Body of pancreas (tissue), 4 donors: ENCODE measurements around the gene ACSBG1. TPM values are rescaled to one million over a fixed set of nuclear protein-coding genes. Genes with fewer than 3 reads are reported as not detected.

Source experiments
- ATAC-seq: fragments of 150-250 bp; one replicate; pipeline ENCODE4 v1.9.1; 2016
- DNase-seq, 4 donors: peaks; one replicate each; pipeline ENCODE4 v3.0.0-alpha.2; 2019
- H3K27ac ChIP-seq, 4 donors: fragments of 200-600 bp; sonication (generic); 1 replicate in 3 of 4; 2 replicates in 1 of 4; pipeline versions ENCODE4 v1.5.1 to v1.6.1; 2016 to 2019; ENCODE audit warnings: mild to moderate bottlenecking in 1 of 4, mixed read lengths in 1 of 4, moderate library complexity in 1 of 4
- H3K27me3 ChIP-seq, 2 donors: fragments of 200-600 bp; sonication (generic); one replicate each; pipeline ENCODE4 v1.6.0; 2016; ENCODE audit warnings: mild to moderate bottlenecking in 1 of 2
- H3K36me3 ChIP-seq, 2 donors: fragments of 200-600 bp; sonication (generic); replicated peaks in 1 of 2; 2 replicates each; pipeline ENCODE4 v1.5.1; 2016; ENCODE audit warnings: low read depth in 2 of 2; ENCODE audit not compliant: insufficient read depth in 1 of 2
- H3K4me1 ChIP-seq: fragments of 200-600 bp; sonication (generic); one replicate; pipeline ENCODE4 v1.6.0; 2016
- H3K4me3 ChIP-seq, 2 donors: fragments of 200-600 bp; sonication (generic); 1 replicate in 1 of 2; 2 replicates in 1 of 2; pipeline ENCODE4 v1.5.1; 2016 to 2019
- H3K9me3 ChIP-seq, 3 donors: fragments of 200-600 bp; sonication (generic); 1 replicate in 2 of 3; 2 replicates in 1 of 3; pipeline ENCODE4 v1.5.1; 2016
- POLR2A ChIP-seq, 3 donors: fragments of 450-650 bp; IDR thresholded peaks; one replicate each; pipeline ENCODE4 v1.6.1; 2016; ENCODE audit warnings: antibody characterized with exemption in 3 of 3, mild to moderate bottlenecking in 2 of 3
- WGBS, 2 donors: methylation state at CpG; one replicate each; pipeline ENCODE4 v1.1.5; 2017; 5-methylcytosine and 5-hydroxymethylcytosine counted together
- intact Hi-C: fragments of 100-400 bp; cut with DNase I; formaldehyde crosslinking; loops from one replicate; pipeline ENCODE4 v1.15.1; 2023
- total RNA-seq, 2 donors: library from RNA; depleted of rRNA; stranded (reverse); fragments of >200 nt; gene quantifications; one replicate each; pipeline ENCODE4 v1.1.0, GENCODE V29; 2016
- TF ChIP-seq, protein P1 (sequence below), 7 experiments: fragments of 450-650 bp in 4 of 7; fragments of 200-600 bp in 3 of 7; sonication (generic) in 3 of 7; IDR thresholded peaks; one replicate each; pipeline ENCODE4 v1.5.1; 2016 to 2019; ENCODE audit warnings: antibody characterized with exemption in 7 of 7

ACSBG1 gene
- total RNA-seq, 2 donors from 2014 or later: not detected

DNA sequence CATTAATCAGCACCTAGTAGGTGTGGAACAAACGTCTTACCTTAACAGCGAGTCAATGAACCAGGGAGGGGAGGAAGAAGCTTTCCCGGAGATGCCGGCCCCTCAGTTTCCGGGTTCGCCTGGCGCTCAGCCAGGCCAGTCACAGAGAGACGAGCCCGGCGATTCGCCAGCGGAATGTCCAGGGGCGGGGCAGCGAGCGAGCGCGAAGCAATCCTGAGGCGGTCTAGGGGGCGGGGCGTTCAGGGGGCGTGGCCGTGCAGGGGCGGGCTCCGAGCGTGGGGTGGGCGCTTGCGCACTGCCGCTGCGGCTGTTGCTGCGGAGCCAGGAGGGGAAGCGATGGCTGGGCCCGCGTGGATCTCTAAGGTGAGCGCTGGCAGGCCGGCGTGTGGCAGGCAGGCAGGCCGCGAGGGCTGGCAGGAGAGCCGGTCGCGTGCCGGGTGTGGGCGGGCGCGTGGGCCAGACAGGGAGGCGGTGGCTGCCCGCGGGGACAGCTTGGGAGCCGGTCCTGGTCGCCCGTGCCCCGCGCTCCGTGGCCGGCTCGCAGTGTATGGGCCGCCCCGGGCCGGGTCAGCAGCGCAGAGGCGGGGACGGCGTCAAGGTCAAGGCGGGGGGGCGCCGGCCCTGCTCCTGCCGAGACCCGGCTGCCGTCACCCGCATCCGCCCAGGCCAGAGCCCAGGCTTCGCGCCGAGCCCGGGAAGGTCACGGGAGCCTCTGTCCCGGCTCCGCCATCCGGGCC, 85.1 kb downstream of the ACSBG1 start, which contains the start of gene IDH3A:
Gene IDH3A, plus strand, starts transcription at position 295 of the 737 bp plus-strand sequence. Its CDS starts 42 bp downstream, at position 337.
- peak within 1 kb of the TSS; percentile 55 to 89 (median 78) for H3K27ac ChIP-seq
- H3K9me3 ChIP-seq: no peaks in the 10 kb centered on the region
- no peaks in the 10 kb centered on the region for H3K36me3 ChIP-seq
- peak; percentile 62 to 75 (median 70) for TF ChIP-seq POLR2A (IDR thresholded peaks at IDR 0.05)
- TF ChIP-seq, protein P1, sequence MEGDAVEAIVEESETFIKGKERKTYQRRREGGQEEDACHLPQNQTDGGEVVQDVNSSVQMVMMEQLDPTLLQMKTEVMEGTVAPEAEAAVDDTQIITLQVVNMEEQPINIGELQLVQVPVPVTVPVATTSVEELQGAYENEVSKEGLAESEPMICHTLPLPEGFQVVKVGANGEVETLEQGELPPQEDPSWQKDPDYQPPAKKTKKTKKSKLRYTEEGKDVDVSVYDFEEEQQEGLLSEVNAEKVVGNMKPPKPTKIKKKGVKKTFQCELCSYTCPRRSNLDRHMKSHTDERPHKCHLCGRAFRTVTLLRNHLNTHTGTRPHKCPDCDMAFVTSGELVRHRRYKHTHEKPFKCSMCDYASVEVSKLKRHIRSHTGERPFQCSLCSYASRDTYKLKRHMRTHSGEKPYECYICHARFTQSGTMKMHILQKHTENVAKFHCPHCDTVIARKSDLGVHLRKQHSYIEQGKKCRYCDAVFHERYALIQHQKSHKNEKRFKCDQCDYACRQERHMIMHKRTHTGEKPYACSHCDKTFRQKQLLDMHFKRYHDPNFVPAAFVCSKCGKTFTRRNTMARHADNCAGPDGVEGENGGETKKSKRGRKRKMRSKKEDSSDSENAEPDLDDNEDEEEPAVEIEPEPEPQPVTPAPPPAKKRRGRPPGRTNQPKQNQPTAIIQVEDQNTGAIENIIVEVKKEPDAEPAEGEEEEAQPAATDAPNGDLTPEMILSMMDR (IDR thresholded peaks at IDR 0.05): peak in 1 of 7 experiments; percentile 0
- H3K27me3 ChIP-seq: no peaks in the 10 kb centered on the region
- peak within 1 kb of the TSS; percentile 64 to 81 for H3K4me3 ChIP-seq
- H3K4me1 ChIP-seq: peaks cover 25% of the 10 kb centered on the region
- DNase-seq (peak; percentile 99 to 100 (median 100)), ATAC-seq (peak; percentile 98)
- intact Hi-C loops: no loop called here
- 1 to 3% methylated on average over 14 to 75 of the region's 79 CpGs for WGBS, 2 donors

DNA sequence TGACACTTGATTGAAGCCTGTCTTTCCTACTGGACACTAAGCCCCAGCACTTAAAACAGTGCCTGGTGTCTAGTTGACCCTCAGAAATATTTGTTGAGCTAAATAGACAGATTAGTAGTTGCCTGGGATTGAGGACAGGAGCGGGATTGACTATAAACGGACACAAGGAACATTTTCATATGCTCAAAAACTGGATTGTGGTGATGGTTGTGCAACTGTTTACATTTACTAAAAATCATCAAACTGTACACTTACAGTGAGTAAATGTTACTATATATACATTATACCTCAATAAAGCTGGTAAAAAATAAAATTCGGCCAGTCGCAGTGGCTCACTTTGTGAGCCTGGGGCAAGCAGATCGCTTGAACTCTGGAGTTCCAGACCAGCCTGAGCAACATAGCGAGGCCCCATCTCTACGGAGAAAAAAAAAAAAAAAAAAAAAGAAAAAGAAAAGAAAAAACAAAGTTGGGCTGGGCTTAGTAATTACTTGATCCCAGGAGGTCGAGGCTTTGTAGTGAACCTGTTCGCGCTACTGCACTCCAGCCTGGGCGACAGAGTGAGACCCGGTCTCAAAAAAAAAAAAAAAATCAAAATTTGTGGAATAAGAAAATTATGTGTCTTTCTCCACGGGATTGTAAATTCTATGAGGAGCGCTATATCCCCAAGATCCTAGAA, 85.8 kb downstream of the ACSBG1 start:
- Histone ChIP-seq H3K4me3 (peak overlapping the region in 1 of 2 donors; percentile 64), H3K27ac (peak overlapping the region in 3 of 4 donors; percentile 75 to 89 (median 82)), H3K4me1 (peaks cover 25% of the 10 kb centered on the region), H3K27me3 (no peaks in the 10 kb centered on the region), H3K36me3 (no peaks in the 10 kb centered on the region), H3K9me3 (no peaks in the 10 kb centered on the region)
- DNase-seq (no peak), ATAC-seq (no peak)
- no peak for TF ChIP-seq POLR2A (IDR thresholded peaks at IDR 0.05)
- TF ChIP-seq, protein P1 (IDR thresholded peaks at IDR 0.05): no peak
- WGBS, 2 donors: 11 to 13% methylated on average over 14 of the region's 14 CpGs
- intact Hi-C loops: no loop called here

DNA sequence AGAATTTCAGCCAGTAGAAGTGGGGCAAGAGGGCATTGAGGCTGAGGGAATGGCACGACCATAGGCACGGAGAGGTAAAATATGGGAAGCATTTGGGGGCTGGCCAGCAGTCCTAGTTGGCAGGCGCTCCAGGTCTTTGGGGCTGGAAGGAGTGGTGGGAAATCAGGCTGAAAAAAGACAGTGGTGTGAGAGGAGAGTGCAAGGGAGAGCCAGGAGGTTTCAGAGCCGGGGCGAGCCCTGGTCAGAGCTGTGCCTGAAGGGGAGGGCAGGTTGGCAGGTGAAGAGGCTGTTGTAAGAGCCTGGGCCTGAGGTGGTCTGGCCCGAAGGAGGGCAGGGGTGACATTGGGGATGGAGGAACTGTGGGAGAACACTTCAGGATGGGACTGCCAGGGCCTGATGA, 86.8 kb downstream of the ACSBG1 start:
- Histone ChIP-seq H3K9me3 (no peaks in the 10 kb centered on the region), H3K36me3 (no peaks in the 10 kb centered on the region), H3K27me3 (no peaks in the 10 kb centered on the region), H3K4me3 (no peak overlapping the region), H3K4me1 (peaks cover 25% of the 10 kb centered on the region), H3K27ac (no peak overlapping the region)
- no peak for DNase-seq
- intact Hi-C loops: no loop called here
- TF ChIP-seq, protein P1 (IDR thresholded peaks at IDR 0.05): no peak
- no peak for TF ChIP-seq POLR2A (IDR thresholded peaks at IDR 0.05)
- 92 to 95% methylated on average over 6 of the region's 6 CpGs for WGBS, 2 donors
- ATAC-seq: no peak

DNA sequence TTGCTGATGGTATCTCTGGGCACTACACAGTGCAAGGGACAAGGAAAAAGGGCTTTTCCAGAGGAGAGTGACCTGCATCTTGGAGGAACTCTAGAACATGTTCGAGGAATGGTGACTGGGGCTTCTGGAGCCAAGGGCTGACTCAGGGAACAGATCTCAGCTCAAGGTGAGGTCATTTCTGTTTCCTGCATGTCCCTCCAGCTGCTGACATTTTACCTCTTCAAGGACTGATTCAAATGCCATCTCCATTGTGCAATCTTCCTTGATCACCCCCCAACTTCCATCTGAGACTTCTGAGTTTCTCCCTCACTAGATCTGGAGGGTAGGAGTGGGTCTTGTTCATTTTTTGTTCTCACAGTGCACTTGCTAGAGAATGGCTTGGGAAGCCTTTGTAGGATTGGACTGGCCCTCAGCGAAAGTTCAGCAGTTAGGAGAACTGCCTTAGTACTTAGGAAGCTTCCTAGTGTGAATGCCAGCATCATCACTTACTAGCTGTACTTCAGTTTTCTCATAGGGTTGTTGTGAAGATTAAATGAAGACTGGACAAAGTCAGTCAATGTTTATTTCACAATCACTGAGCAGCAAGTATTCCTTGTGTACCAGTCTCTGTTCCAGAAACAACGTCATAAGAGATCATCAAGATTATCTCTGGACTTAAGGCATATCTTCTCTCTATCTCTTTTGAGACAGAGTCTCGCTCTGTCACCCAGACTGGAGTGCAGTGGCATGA, 87.8 kb downstream of the ACSBG1 start:
- peak in 3 of 4 donors; percentile 29 to 46 (median 37) for DNase-seq
- Histone ChIP-seq H3K27ac (peak overlapping the region in 1 of 4 donors; percentile 20), H3K4me3 (no peak overlapping the region), H3K36me3 (no peaks in the 10 kb centered on the region), H3K9me3 (no peaks in the 10 kb centered on the region), H3K4me1 (peaks cover 25% of the 10 kb centered on the region), H3K27me3 (no peaks in the 10 kb centered on the region)
- 71 to 77% methylated on average over 4 of the region's 4 CpGs for WGBS, 2 donors
- no peak for ATAC-seq
- intact Hi-C loops: no loop called here
- no peak for TF ChIP-seq POLR2A (IDR thresholded peaks at IDR 0.05)
- TF ChIP-seq, protein P1 (IDR thresholded peaks at IDR 0.05): no peak
